SK-N-SH (cell line): ENCODE data around the gene NHSL1. TPM values are rescaled to one million over a fixed set of nuclear protein-coding genes. Genes with fewer than 3 reads are reported as not detected.

ENCODE experiments used
- CTCF ChIA-PET: fragments of 300-600, 350-600 bp; formaldehyde crosslinking; extraction: SDS; loops from one replicate; lab custom pipeline; 2021; lab: Yijun Ruan, JAX
- POLR2A ChIA-PET: fragments of 350-600 bp; sonication (Branson Sonifier 250); formaldehyde crosslinking; extraction: SDS; loops from one replicate; lab custom pipeline; 2020; ENCODE audit warnings: antibody characterized with exemption, inconsistent platforms; lab: Yijun Ruan, JAX
- DNase-seq: peaks from one replicate; pipeline ENCODE4 v3.0.0; 2012
- H2AFZ ChIP-seq: fragments of 200-600 bp; sonication (generic); 2 replicates; pipeline ENCODE4 v1.8.1; 2016; ENCODE audit warnings: antibody characterized with exemption, mild to moderate bottlenecking, low read depth
- H3F3A ChIP-seq: fragments of 200-600 bp; sonication (generic); replicated peaks from 2 replicates; pipeline ENCODE3; 2016; ENCODE audit warnings: antibody characterized with exemption, mild to moderate bottlenecking; ENCODE audit not compliant: insufficient read depth
- H3K27ac ChIP-seq, 2 experiments: fragments of 200-500 bp in 1 of 2; fragments of 200-600 bp in 1 of 2; sonication (Bioruptor generic) in 1 of 2; sonication (generic), shearing (Covaris generic) in 1 of 2; 2 replicates each; pipeline versions ENCODE4 v1.5.1 to v1.6.1; 2014 to 2016; ENCODE audit warnings: low read depth in 2 of 2, inconsistent platforms in 1 of 2, low read length in 1 of 2, mild to moderate bottlenecking in 1 of 2, mixed read lengths in 1 of 2
- H3K27me3 ChIP-seq: fragments of 200-600 bp; sonication (generic), shearing (Covaris generic); 2 replicates; pipeline ENCODE4 v1.6.1; 2016; ENCODE audit warnings: mixed run types; ENCODE audit not compliant: insufficient read depth
- H3K36me3 ChIP-seq, 2 experiments: fragments of 200-500 bp in 1 of 2; fragments of 200-600 bp in 1 of 2; sonication (Bioruptor generic) in 1 of 2; sonication (generic) in 1 of 2; replicated peaks in 1 of 2; 2 replicates each; pipeline versions ENCODE3 to v1.5.1; 2014 to 2016; ENCODE audit warnings: low read length in 1 of 2, mild to moderate bottlenecking in 1 of 2; ENCODE audit not compliant: insufficient read depth in 2 of 2, control insufficient read depth in 1 of 2
- H3K4me1 ChIP-seq, 2 experiments: fragments of 200-500 bp in 1 of 2; fragments of 200-600 bp in 1 of 2; sonication (Bioruptor generic) in 1 of 2; sonication (generic), shearing (Covaris generic) in 1 of 2; 2 replicates each; pipeline versions ENCODE4 v1.5.1 to v1.6.1; 2014 to 2016; ENCODE audit warnings: low read depth in 1 of 2, low read length in 1 of 2, mixed run types in 1 of 2; ENCODE audit not compliant: insufficient read depth in 2 of 2, control insufficient read depth in 1 of 2
- H3K4me2 ChIP-seq: fragments of 200-600 bp; sonication (generic), shearing (Covaris generic); 2 replicates; pipeline ENCODE4 v1.6.1; 2017; ENCODE audit warnings: mixed run types
- H3K4me3 ChIP-seq, 2 experiments: fragments of 200-500 bp in 1 of 2; fragments of 200-600 bp in 1 of 2; sonication (Bioruptor generic) in 1 of 2; sonication (generic), shearing (Covaris generic) in 1 of 2; 2 replicates each; pipeline versions ENCODE4 v1.5.1 to v1.8.1; 2014 to 2016; ENCODE audit warnings: low read depth in 2 of 2, inconsistent platforms in 1 of 2, low read length in 1 of 2, mild to moderate bottlenecking in 1 of 2, mixed read lengths in 1 of 2, moderate library complexity in 1 of 2
- H3K79me2 ChIP-seq: fragments of 200-600 bp; sonication (generic); 2 replicates; pipeline ENCODE4 v1.8.1; 2017; ENCODE audit warnings: mild to moderate bottlenecking; ENCODE audit not compliant: insufficient read depth
- H3K9ac ChIP-seq: fragments of 200-600 bp; sonication (generic); 2 replicates; pipeline ENCODE4 v1.6.1; 2017; ENCODE audit warnings: mixed run types
- H3K9me2 ChIP-seq: fragments of 200-600 bp; sonication (generic); 2 replicates; pipeline ENCODE4 v1.6.1; 2017; ENCODE audit warnings: mixed run types
- H3K9me3 ChIP-seq: fragments of 200-600 bp; sonication (generic); 2 replicates; pipeline ENCODE4 v1.6.1; 2017; ENCODE audit warnings: mixed run types, mild to moderate bottlenecking, moderate library complexity
- H4K20me1 ChIP-seq: fragments of 200-600 bp; sonication (generic); 2 replicates; pipeline ENCODE4 v1.6.1; 2017; ENCODE audit warnings: mild to moderate bottlenecking, mixed run types; ENCODE audit not compliant: insufficient read depth
- CHD2 ChIP-seq: fragments of 150-350 bp; IDR thresholded peaks from 2 replicates; pipeline ENCODE4 v1.6.1; 2018; ENCODE audit warnings: low read length; ENCODE audit not compliant: partially characterized antibody
- EP300 ChIP-seq, 2 experiments: IDR thresholded peaks; 2 replicates each; pipeline versions ENCODE4 v1.4.0 to v1.6.1; 2012; ENCODE audit warnings: borderline replicate concordance in 1 of 2, low read depth in 1 of 2, low read length in 1 of 2
- EZH2phosphoT487 ChIP-seq: fragments of 200-600 bp; sonication (generic); IDR thresholded peaks from 2 replicates; pipeline ENCODE4 v1.6.1; 2017; ENCODE audit warnings: low read depth, mixed run types, mild to moderate bottlenecking, antibody characterized with exemption, moderate library complexity, borderline replicate concordance
- FOXM1 ChIP-seq: IDR thresholded peaks from 2 replicates; pipeline ENCODE4 v1.4.0; 2012; ENCODE audit warnings: low read depth, mild to moderate bottlenecking
- GABPA ChIP-seq: IDR thresholded peaks from 2 replicates; pipeline ENCODE4 v1.4.0; 2012; ENCODE audit warnings: low read depth, mild to moderate bottlenecking
- GATA2 ChIP-seq: sonication (generic); formaldehyde crosslinking; IDR thresholded peaks from 2 replicates; pipeline ENCODE4 v1.5.0; 2020; ENCODE audit warnings: mild to moderate bottlenecking, missing genetic modification reagents
- MXI1 ChIP-seq: IDR thresholded peaks from 2 replicates; pipeline ENCODE4 v1.6.1; 2012; ENCODE audit warnings: mild to moderate bottlenecking, low read depth, low read length, improper control_type of control experiment
- NRF1 ChIP-seq: IDR thresholded peaks from 2 replicates; pipeline ENCODE4 v1.6.1; 2012; ENCODE audit warnings: low read depth, mild to moderate bottlenecking, low read length
- POLR2AphosphoS5 ChIP-seq: IDR thresholded peaks from 2 replicates; pipeline ENCODE4 v1.6.1; 2012; ENCODE audit warnings: low read depth, low read length
- RFX5 ChIP-seq: IDR thresholded peaks from 2 replicates; pipeline ENCODE4 v1.6.1; 2012; ENCODE audit warnings: mild to moderate bottlenecking, improper control_type of control experiment, low read length
- SIN3A ChIP-seq: IDR thresholded peaks from 2 replicates; pipeline ENCODE4 v1.6.1; 2012; ENCODE audit warnings: low read depth, mild to moderate bottlenecking, low read length, moderate library complexity, borderline replicate concordance
- SMC3 ChIP-seq: IDR thresholded peaks from 2 replicates; pipeline ENCODE4 v1.6.1; 2012; ENCODE audit warnings: low read depth, low read length, improper control_type of control experiment
- TEAD4 ChIP-seq: IDR thresholded peaks from 2 replicates; pipeline ENCODE4 v1.4.0; 2012; ENCODE audit warnings: mild to moderate bottlenecking, borderline replicate concordance; ENCODE audit not compliant: insufficient read depth
- USF1 ChIP-seq: IDR thresholded peaks from 2 replicates; pipeline ENCODE4 v1.4.0; 2012; ENCODE audit warnings: low read depth, borderline replicate concordance
- USF2 ChIP-seq: fragments of 150-350 bp; IDR thresholded peaks from 2 replicates; pipeline ENCODE4 v1.6.1; 2017; ENCODE audit warnings: antibody characterized with exemption, low read length, low read depth, borderline replicate concordance
- WGBS: methylation state at CpG from one replicate; pipeline ENCODE4 v1.1.6; 2017; ENCODE audit warnings: low lambda C conversion rate; 5-methylcytosine and 5-hydroxymethylcytosine counted together
- polyA plus RNA-seq, 3 experiments: library from polyadenylated mRNA; depleted of rRNA; stranded (reverse); fragments of >200 nt; gene quantifications; 2 replicates each; pipeline ENCODE4 v1.2.3, GENCODE V29; 2012
- TF ChIP-seq, protein P1 (sequence below): fragments of 200-600 bp; sonication (generic); IDR thresholded peaks from 2 replicates; pipeline ENCODE4 v1.6.1; 2017; ENCODE audit warnings: antibody characterized with exemption, mild to moderate bottlenecking, moderate library complexity
- TF ChIP-seq, protein P2 (sequence below): IDR thresholded peaks from 2 replicates; pipeline ENCODE4 v1.6.1; 2012; ENCODE audit warnings: mild to moderate bottlenecking, low read depth, low read length, moderate library complexity
- TF ChIP-seq, protein P3 (sequence below): IDR thresholded peaks from 2 replicates; pipeline ENCODE4; 2012

The NHSL1 gene
- polyA plus RNA-seq, 1 of the 3 experiments (the other 2 are of a cell fraction): under 0.01 TPM

DNA sequence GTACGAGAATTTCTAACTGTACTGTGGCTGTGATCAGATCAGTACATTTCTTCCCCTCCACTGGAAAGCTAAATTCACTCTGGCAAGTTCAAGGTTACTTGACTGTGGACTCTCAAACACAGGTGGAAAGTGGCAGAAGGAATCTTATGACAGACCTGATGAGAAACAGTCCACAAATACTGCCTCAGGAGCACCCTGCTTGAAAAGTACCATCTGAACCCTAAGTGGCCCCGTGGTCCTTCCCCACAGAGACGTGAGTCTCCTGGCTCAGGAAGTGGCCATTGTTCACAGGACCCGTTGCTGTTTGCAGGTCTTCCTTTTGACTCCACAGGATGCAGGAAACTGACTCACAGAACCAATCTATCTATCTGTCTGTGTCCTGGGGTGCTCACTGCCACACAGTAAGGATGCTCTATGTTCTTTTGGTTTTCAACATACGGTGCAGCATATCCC, 47.5 kb upstream of the NHSL1 start:
- Histone ChIP-seq H3K9me2 (no peaks in the 10 kb centered on the region), H3K79me2 (no peaks in the 10 kb centered on the region), H3F3A (no peaks in the 10 kb centered on the region), H3K27me3 (peaks cover 15% of the 10 kb centered on the region), H3K4me1 (no peaks in the 10 kb centered on the region; a peak in 1 of 4 replicates), H3K4me2 (no peak overlapping the region), H3K27ac (no peak overlapping the region), H4K20me1 (no peaks in the 10 kb centered on the region), H3K36me3 (no peaks in the 10 kb centered on the region), H3K9ac (no peak overlapping the region), H3K4me3 (no peak overlapping the region), H3K9me3 (no peaks in the 10 kb centered on the region), H2AFZ (no peak overlapping the region)
- CTCF ChIA-PET: no interaction called here
- DNase-seq: no peak
- 3% methylated on average over 5 of the region's 5 CpGs for WGBS
- TF ChIP-seq MXI1 (no peak), GABPA (no peak), EZH2phosphoT487 (no peak), USF1 (no peak), RFX5 (no peak)
- POLR2A ChIA-PET: no interaction called here

- Histone ChIP-seq H3K27ac (no peak overlapping the region), H3F3A (no peaks in the 10 kb centered on the region), H4K20me1 (no peaks in the 10 kb centered on the region), H3K4me2 (no peak overlapping the region), H3K9me2 (no peaks in the 10 kb centered on the region), H3K4me3 (no peak overlapping the region), H3K9ac (no peak overlapping the region), H3K79me2 (no peaks in the 10 kb centered on the region), H3K36me3 (no peaks in the 10 kb centered on the region), H3K4me1 (no peaks in the 10 kb centered on the region; a peak in 1 of 4 replicates), H2AFZ (no peak overlapping the region), H3K9me3 (no peaks in the 10 kb centered on the region), H3K27me3 (peaks cover 23% of the 10 kb centered on the region)
- ChIA-PET POLR2A (no interaction called here), CTCF (no interaction called here)
- WGBS: 0% methylated on average over 6 of the region's 6 CpGs
- no peak for DNase-seq
- TF ChIP-seq TEAD4 (no peak), EZH2phosphoT487 (no peak), USF1 (no peak), FOXM1 (no peak), SIN3A (no peak), EP300 (IDR thresholded peaks at IDR 0.05; ENCODE audit: borderline replicate concordance in 1 of 2, low read depth in 1 of 2, low read length in 1 of 2) (no peak), CHD2 (no peak), SMC3 (no peak), NRF1 (no peak), MXI1 (no peak), GABPA (no peak), GATA2 (CRISPR knock-in tag) (no peak), USF2 (no peak), POLR2AphosphoS5 (no peak)
- TF ChIP-seq, protein P1, sequence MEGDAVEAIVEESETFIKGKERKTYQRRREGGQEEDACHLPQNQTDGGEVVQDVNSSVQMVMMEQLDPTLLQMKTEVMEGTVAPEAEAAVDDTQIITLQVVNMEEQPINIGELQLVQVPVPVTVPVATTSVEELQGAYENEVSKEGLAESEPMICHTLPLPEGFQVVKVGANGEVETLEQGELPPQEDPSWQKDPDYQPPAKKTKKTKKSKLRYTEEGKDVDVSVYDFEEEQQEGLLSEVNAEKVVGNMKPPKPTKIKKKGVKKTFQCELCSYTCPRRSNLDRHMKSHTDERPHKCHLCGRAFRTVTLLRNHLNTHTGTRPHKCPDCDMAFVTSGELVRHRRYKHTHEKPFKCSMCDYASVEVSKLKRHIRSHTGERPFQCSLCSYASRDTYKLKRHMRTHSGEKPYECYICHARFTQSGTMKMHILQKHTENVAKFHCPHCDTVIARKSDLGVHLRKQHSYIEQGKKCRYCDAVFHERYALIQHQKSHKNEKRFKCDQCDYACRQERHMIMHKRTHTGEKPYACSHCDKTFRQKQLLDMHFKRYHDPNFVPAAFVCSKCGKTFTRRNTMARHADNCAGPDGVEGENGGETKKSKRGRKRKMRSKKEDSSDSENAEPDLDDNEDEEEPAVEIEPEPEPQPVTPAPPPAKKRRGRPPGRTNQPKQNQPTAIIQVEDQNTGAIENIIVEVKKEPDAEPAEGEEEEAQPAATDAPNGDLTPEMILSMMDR: no peak
- TF ChIP-seq, protein P2, sequence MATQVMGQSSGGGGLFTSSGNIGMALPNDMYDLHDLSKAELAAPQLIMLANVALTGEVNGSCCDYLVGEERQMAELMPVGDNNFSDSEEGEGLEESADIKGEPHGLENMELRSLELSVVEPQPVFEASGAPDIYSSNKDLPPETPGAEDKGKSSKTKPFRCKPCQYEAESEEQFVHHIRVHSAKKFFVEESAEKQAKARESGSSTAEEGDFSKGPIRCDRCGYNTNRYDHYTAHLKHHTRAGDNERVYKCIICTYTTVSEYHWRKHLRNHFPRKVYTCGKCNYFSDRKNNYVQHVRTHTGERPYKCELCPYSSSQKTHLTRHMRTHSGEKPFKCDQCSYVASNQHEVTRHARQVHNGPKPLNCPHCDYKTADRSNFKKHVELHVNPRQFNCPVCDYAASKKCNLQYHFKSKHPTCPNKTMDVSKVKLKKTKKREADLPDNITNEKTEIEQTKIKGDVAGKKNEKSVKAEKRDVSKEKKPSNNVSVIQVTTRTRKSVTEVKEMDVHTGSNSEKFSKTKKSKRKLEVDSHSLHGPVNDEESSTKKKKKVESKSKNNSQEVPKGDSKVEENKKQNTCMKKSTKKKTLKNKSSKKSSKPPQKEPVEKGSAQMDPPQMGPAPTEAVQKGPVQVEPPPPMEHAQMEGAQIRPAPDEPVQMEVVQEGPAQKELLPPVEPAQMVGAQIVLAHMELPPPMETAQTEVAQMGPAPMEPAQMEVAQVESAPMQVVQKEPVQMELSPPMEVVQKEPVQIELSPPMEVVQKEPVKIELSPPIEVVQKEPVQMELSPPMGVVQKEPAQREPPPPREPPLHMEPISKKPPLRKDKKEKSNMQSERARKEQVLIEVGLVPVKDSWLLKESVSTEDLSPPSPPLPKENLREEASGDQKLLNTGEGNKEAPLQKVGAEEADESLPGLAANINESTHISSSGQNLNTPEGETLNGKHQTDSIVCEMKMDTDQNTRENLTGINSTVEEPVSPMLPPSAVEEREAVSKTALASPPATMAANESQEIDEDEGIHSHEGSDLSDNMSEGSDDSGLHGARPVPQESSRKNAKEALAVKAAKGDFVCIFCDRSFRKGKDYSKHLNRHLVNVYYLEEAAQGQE: no peak
- TF ChIP-seq, protein P3, sequence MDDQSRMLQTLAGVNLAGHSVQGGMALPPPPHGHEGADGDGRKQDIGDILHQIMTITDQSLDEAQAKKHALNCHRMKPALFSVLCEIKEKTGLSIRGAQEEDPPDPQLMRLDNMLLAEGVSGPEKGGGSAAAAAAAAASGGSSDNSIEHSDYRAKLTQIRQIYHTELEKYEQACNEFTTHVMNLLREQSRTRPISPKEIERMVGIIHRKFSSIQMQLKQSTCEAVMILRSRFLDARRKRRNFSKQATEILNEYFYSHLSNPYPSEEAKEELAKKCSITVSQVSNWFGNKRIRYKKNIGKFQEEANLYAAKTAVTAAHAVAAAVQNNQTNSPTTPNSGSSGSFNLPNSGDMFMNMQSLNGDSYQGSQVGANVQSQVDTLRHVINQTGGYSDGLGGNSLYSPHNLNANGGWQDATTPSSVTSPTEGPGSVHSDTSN: no peak
Measured at GRCh38 chr6:138545621-138545980, 46.3 kb upstream of the NHSL1 start.
